Cardiac fibroblast (primary cell): ENCODE data around the gene RANBP3.
"Not testable (repeated sequence)": the region's sequence is repeated elsewhere in the genome, so short reads cannot be mapped to it uniquely, and the experiment has no call there.

Source experiments
- DNase-seq, 2 donors: peaks; one replicate each; pipeline versions ENCODE4 v3.0.0 to v3.0.0-alpha.2; 2010; ENCODE audit warnings: low read depth in 2 of 2
- H3K4me3 ChIP-seq, 2 donors: replicated peaks in 1 of 2; 1 replicate in 1 of 2; 2 replicates in 1 of 2; pipeline ENCODE4 v1.5.1; 2011; ENCODE audit warnings: low read depth in 2 of 2, low read length in 2 of 2, mild to moderate bottlenecking in 2 of 2, moderate library complexity in 1 of 2
- TF ChIP-seq, protein P1 (sequence below): IDR thresholded peaks from one replicate; pipeline ENCODE4 v1.5.1; 2011; ENCODE audit warnings: low read depth, mild to moderate bottlenecking, low read length, inconsistent platforms

The RANBP3 gene

DNA sequence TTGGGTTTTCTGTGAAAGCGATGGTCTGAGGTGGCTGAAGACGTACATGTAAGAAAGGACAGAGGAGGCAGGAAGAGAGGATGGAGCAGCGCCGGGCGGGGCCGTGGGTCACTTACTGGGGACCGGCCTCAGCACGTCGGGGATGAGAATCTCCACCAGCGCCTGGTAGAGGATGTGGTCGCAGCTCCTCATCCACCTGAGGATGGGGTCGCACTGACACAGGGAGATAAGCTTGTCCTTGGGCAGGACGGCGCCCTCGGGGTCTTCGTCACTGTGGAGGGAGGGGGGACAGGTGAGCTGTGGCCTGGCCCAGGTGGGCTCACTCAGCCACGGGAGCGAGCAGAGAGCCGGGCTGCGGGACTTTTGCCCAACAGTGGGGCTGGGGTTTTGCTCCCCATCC, 29.0 kb upstream of the RANBP3 start:
- no peak overlapping the region for H3K4me3 ChIP-seq
- TF ChIP-seq, protein P1, sequence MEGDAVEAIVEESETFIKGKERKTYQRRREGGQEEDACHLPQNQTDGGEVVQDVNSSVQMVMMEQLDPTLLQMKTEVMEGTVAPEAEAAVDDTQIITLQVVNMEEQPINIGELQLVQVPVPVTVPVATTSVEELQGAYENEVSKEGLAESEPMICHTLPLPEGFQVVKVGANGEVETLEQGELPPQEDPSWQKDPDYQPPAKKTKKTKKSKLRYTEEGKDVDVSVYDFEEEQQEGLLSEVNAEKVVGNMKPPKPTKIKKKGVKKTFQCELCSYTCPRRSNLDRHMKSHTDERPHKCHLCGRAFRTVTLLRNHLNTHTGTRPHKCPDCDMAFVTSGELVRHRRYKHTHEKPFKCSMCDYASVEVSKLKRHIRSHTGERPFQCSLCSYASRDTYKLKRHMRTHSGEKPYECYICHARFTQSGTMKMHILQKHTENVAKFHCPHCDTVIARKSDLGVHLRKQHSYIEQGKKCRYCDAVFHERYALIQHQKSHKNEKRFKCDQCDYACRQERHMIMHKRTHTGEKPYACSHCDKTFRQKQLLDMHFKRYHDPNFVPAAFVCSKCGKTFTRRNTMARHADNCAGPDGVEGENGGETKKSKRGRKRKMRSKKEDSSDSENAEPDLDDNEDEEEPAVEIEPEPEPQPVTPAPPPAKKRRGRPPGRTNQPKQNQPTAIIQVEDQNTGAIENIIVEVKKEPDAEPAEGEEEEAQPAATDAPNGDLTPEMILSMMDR, result no peak
- no peak for DNase-seq

DNA sequence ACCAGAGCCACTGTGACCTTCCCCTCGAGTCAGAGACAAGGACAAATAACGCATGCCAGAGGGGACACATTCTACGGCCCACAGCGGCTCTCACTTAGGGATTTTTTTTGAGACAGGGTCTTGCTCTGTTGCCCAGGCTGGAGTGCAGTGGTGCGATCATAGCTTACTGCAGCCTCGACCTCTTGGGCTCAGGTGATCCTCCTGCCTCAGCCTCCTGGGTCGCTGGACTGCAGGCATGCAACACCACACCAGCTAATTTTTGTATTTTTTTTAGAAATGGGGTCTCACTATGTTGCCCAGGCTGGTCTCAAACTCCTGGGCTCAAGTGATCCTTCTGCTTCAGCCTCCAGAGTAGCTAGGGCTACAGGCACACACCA, 28.1 kb upstream of the RANBP3 start:
- not testable (repeated sequence) for H3K4me3 ChIP-seq, DNase-seq

DNA sequence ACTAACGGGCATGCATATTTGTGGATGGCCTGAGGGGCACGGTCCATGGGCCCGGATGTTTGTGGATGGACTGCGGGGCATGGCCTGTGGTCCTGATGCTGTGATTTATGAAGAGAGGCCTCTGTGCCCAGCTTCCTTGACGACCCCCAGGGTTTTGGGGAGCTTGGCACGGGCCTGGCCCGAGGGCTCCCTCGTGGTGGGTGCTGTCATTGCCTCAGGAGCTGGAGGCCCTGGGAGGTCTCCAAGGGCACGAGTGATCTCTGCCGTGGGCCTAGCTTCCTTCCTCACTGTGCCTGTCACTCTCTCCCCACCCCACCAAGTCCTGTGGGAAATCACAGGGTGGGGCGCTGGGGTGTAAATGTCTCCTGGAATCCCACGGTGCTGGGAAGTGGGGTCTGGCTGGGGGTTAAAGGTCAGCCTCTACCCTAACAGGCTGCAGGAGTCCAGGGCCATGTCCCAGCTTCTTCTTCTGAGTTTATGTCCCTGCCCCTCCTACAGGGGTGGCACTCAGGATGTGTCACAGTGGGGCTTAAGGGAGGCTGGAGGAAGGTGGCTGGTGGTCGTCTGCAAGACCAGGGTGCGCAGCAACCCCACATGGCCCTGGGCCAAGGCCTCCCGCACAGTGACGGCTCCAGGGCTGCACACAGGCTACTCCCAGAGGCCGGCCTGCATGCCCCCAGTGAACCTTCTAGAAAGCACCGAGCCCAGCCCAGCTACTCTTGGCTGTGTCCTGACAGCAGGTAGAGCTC, 27.6 kb upstream of the RANBP3 start:
- TF ChIP-seq, protein P1, result no peak
- no peak overlapping the region for H3K4me3 ChIP-seq

DNA sequence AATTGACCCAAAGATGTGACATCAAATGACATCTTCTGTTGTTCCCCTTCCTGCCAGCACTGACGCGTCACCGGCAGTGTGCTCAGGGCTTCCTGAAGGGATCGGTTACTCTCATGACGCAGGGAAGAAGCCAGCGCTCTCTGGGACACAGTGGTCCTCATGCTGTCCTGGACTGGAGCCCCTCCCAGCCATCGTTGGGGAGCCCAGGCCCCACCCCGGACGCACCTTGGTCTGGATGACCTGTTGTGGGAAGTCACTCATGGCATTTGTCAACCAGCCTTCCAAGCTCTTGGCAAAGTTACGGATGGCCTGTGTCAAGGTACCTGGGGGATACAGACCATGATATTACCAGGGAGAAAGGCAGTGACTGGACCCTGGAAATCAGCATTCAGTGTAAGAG, 26.0 kb upstream of the RANBP3 start:
- H3K4me3 ChIP-seq, result no peak overlapping the region
- no peak for DNase-seq

More for the DNA sequence above, 27.6 kb upstream of the RANBP3 start:
- no peak for DNase-seq

GRCh38 chr19:6002591-6002990, 24.7 kb upstream of the RANBP3 start:
- H3K4me3 ChIP-seq, result no peak overlapping the region
- no peak for DNase-seq
- TF ChIP-seq, protein P1, result no peak

More for the DNA sequence above, 26.0 kb upstream of the RANBP3 start:
- TF ChIP-seq, protein P1, result no peak

DNA sequence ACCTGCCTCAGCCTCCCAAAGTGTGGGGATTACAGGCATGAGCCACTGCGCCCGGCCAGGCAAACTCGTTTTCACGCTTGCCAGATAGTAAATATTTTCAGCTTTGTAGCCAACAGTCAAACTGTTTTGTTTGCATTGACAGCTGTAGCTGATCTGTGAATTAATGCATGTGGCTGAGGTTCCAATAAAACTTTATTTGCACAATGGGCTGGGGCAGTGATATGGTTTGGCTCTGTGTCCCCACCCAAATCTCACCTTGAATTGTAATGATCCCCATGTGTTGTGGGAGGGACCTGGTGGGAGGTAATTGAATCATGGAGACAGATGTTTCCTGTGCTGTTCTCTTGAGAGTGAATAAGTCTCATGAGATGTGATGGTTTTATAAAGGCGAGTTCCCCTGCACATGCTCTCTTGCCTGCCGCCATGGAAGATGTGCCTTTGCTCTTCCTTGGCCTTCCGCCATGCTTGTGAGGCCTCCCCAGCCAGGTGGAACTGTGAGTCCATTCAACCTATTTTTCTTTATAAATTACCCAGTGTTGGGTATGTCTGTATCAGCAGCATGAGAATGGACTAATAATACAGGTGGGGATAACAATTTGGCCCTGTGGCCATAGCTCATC, 22.4 kb upstream of the RANBP3 start:
- TF ChIP-seq, protein P1, result no peak

DNA sequence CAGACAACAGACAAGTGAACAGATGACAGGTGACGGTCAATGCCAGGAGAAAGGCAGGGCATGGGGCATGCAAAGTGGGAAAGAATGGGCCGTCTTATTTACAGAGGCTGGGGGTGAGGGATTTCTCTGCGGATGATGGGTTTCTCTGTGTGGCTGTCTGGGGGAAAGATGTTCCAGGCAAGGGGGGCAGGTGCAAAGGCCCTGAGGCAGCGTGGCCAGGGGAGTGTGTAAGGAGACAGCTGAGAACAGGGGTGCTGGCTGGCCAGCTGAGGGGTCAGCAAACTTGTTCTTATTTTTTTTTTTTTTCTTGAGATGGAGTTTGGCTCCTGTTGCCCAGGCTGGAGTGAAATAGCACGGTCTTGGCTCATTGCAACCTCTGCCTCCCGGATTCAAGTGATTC, 21.8 kb upstream of the RANBP3 start:
- TF ChIP-seq, protein P1, result no peak
- no peak overlapping the region for H3K4me3 ChIP-seq
- DNase-seq, result no peak

More for the DNA sequence above, 22.4 kb upstream of the RANBP3 start:
- H3K4me3 ChIP-seq, result no peak overlapping the region
- DNase-seq, result no peak
